ENCODE results near the gene KIZ.

The KIZ gene

DNA sequence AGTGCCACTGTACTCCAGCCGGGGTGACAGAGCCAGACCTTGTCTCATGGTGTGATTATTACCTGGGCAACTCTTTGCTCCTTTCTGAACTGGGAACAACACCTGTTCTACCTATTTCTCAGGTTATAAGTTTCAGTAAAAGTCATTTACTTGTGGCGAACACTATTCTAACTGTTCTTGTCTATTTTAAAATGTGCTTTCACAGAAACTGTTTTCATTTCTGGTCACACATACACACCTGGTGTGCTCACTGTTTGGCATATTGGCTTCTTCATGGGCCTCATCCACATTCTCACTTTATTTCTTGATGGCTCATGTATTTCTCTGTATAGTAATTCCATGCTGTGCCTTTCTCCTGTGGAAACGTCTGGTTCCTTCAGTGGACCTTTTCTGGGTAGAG, 146.8 kb downstream of the KIZ start:
- no peak for DNase-seq

DNA sequence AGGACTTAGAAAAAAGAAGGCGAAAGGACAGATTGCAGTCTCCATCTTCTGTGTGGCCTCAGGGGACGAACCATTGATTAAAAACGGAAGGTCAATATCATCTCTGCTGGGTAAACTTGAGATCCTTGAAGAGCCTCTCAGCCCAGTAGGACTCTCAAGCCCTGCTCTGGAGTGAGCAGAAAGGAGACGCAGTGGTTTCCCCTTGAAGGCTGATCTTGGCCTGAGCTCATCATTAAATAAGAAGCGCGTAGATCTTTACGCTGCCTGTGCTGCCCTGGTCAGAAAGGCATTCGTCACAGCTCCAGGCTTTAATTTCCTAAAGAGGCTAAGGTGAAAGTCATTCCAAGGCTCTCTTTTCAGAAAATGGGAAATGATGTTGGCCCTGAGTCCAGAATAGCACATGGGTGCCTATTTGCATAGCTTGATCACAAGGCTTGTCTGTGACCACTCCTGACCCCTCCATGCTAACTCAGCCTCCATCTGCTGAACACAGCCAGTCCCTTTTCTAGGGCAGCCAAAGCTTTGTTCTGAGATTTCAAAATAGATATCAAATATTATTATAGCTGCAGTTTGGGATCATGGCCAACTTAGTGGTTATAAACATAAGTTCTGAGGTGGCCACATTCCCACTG, 148.0 kb downstream of the KIZ start:
- no peak for DNase-seq

DNA sequence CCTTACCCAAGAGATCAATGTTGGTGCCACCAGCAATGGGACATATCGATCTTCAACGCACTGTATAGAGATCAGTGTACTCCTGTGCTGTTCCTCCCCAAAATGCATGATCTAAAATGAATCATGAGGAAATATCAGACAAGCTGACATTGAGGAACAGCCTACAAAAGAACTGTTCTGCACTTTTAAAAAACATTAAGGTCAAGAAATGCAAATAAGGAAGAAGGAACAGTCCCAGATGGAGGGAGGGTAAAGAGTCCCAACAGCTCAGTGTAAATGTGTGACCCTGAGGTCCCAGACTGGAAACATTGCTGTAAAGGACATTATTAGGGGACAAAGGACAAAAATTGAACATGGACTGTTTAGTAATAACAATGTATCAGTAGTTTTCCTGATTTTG, 152.9 kb downstream of the KIZ start:
- no peak for DNase-seq

DNA sequence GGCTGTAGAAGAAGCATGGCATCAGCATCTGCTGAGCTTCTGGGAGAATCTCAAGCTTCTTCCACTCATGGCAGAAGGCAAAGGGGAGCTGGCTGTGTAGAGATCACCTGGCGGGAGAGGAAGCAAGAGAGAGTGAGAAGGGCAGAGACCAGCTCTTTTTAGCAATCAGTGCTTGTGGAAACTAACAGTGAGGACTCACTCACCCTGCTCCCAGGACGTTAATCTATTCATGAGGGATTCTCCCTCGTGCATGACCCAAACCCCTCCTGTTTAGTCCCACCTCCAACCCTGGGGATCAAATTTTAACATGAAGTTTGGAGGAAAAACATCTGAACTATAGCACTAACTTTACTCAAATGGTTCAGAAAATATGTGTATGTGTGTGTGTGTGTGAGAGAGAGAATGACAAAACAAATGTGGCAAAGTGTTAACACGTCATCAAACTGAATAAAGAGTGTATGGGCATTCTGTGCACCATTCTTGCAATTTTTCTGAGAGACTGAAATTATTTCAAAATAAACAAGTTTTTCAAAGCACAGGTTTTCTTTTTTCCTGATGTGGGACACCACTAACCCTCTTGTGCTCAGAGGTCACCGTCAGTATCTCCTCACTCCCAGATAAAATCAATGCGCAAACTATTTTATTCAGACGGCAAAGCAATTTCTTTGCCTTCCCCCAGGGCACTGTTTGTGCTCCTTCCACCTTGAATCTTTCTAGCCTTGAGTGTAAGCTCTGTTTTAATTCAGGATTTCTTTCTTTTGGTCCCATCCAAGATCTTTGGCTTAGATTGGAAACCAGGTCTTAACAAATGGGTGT, 154.0 kb downstream of the KIZ start:
- DNase-seq: no peak

DNA sequence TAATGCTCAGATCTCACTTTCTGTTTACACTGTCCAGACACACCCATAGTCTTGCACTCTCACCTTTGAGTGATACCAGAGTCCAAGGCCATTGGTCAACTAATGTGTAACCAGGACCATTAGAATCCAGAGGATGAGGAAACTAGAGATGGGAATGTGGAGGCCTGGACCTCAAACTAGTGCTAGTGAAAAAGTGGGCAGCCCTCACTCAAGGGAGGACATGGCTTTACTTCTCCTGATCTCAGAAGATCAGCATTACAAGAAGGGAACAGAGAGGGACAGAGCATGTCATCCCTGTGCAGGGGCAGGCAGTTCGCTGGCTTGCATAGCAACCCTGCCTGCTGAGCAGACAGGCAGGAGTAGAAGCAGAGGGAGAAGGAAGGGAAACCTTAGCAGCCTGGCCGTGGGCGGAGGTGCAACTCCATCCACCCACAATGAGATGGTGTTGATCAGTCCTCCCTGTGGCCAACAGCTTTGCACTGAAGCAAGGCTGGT, 154.7 kb downstream of the KIZ start:
- DNase-seq: no peak

DNA sequence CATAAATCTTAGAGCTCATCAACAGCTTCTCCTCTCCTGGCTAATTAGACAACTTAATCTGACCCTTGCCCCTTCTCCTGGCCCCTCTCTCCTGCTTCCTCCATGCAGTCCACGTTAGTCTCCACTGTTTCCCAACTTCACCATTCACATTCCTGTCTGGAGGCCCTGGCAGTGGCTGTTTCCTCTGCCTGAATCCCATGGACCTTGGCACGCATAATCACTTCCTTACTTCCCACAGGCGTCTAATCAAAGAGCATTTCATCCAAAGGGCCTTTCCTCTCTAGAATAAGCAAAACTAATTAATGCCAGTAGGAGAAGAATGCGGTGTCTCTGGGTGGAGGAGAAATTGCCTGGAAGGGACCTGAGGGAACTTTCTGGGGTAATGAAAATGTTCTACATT, 160.9 kb downstream of the KIZ start:
- no peak for DNase-seq

DNA sequence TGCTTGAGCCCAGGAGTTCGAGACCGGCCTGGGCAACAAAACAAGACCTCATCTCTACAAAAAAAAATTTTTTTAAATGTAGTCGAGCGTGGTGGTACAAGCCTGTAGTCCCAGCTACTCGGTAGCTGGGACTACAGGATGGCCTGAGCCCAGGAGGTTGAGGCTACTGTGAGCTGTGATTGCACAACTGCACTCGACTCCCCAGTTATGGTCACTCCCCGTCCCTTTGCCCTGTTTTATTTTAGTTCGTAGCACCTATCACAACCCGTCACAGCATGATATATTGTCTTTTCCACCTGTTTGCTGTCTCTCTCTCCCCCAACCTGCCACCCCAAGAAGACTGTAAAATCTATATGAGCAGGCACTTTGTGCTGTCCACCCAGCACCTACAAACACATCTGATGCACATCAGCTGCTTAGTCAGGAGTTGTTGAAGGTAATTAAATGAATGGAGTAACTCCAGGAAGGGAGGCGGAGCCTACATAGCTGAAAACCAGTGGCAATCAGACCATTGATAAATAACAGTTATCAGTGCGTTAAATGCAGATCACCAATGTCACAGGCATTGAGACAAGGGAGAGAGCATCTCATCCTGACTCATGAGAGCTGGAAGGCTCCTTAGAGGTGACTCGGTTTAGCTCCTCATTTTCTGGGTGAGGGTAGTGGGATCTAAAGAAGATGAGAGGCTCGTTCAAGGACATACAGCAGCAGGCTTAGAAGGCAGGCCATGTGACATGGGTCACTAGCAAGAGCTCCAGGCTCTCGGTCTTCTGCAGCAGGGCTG, 162.9 kb downstream of the KIZ start:
- no peak for DNase-seq

DNA sequence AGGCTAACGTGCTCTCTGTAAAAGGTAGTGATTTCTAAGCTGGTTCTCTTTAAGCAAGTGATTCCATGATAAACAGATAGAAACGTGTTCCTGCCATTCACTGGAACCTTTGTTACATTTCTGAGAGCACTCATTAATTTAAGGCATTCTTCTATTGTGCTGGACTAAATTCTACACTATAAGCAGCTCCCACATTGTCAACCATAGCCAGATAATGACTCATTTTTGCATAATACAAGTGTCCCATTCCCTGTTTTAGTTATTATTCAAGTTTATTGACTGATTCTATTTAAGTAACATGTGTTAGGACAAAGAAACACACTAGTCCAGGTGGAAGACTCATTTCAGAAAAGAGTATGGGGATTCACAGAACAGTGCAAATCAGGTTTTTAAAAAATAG, 163.8 kb downstream of the KIZ start:
- DNase-seq: no peak

DNA sequence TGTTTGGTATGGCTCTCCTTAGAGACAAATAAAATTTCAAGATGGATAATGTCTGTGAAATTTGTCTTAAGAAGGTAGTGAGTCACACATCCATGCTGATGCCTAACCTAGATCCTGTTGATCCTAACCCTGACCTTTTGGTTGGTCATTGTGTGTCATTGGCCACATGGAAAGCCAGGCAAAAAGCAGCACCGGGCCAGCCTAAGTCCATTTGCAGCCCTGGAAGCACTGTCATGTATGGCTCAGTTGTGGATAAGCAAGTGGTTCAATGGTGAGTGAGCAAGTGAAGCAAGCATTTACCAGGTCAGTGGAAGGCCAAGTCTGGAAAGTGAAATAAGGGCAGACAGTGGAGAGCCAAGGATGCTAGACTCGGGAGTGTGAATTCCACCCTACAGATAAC, 165.1 kb downstream of the KIZ start:
- DNase-seq: no peak

DNA sequence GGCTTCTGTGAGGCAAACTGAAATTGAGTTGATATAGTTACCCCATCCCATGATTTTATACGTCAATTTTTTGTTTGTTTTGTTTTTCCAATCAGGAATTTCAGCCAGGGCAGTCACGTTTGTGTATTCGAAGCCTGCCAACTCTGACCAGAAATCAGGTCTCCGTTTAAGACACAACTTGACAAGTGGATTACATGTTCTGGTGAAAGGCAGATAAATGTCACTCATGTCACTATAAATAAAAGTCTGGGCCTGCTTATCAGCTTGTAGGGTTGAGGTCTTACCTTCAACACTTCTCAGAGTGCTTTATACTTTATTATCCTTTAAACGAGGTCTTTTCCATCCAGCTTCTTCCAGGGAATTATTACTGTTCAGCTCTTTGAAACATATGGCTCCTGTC, 168.9 kb downstream of the KIZ start:
- no peak for DNase-seq

Data from CD4-positive, alpha-beta T cell treated with Interleukin-17A for 1 hour (primary cell).